ENCODE measurements around the gene COL17A1. TPM values are rescaled to one million over a fixed set of nuclear protein-coding genes. Genes with fewer than 3 reads are reported as not detected.

Gene COL17A1
- total RNA-seq, 2 experiments from 2014 or later = not detected

DNA sequence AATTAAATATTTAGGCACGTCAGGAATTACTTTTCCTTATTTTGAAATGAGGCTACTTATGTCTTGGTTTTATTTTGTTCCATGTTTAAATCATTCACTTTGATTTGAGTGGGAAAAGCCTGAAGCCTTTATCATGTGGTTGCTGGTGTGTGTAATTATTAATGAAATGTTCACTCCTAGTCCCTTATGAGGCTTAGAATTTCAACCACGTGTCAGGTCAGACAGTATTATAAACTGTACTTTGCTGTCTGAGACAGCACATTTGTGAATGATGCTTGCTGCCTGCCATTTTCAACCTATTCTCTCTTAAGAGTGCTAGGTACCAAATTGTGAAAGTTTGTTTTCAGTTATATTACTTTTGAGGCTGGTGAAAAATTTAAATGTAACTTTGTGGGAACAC is 58.9 kb downstream of the COL17A1 start:
- H3K27me3 Mint-ChIP-seq = no peaks in the 10 kb centered on the region
- no peaks in the 10 kb centered on the region for H3K9me3 Mint-ChIP-seq
- ChIA-PET POLR2A (no interaction called here), CTCF (interaction anchor here (1.7 kb wide), 1 partner anchor 139 kb away, joined by 8 read pairs; no protein-coding TSS in a partner anchor)
- H3K36me3 Mint-ChIP-seq = peaks cover 37% of the 10 kb centered on the region
- H3K4me1 Mint-ChIP-seq (ENCODE audit: low read depth) = peaks cover 14% of the 10 kb centered on the region
- H3K27ac Mint-ChIP-seq = no peak overlapping the region
- DNase-seq = no peak
- intact Hi-C loops (cut with micrococcal nuclease) = loop anchor here (5.0 kb wide), 1 partner anchor 139 kb away; no protein-coding TSS in a partner anchor
- H3K4me3 Mint-ChIP-seq = no peak overlapping the region

DNA sequence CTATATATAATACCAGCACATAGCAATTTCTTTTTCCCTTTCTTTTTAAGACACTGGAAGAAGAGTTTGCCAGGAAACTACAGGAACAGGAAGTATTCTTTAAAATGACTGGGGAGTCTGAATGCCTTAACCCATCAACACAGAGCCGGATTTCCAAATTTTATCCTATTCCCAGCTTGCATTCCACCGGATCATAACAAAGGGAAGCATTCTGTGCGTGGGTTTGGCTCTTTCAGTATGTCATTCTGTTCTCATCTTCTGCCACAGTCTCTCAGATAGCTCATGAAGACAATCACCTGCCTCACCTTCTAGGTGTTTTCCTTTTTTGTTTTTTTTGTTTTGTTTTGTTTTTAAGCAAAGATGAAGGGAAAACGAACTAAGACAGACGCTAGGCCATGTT is 60.2 kb downstream of the COL17A1 start:
- no peak for DNase-seq
- CTCF ChIA-PET = interaction anchor here (0.8 to 1.7 kb wide), 4 partner anchors 32 to 249 kb away, joined by 3 to 8 read pairs (median 4); no protein-coding TSS in a partner anchor
- no peak overlapping the region for H3K27ac Mint-ChIP-seq
- POLR2A ChIA-PET = no interaction called here
- peaks cover 21% of the 10 kb centered on the region for H3K4me1 Mint-ChIP-seq (ENCODE audit: low read depth)
- H3K9me3 Mint-ChIP-seq = no peaks in the 10 kb centered on the region
- H3K4me3 Mint-ChIP-seq = no peak overlapping the region
- H3K27me3 Mint-ChIP-seq = no peaks in the 10 kb centered on the region
- peaks cover 43% of the 10 kb centered on the region for H3K36me3 Mint-ChIP-seq
- intact Hi-C loops (cut with micrococcal nuclease) = loop anchor here (5.0 kb wide), 1 partner anchor 138 kb away; no protein-coding TSS in a partner anchor

DNA sequence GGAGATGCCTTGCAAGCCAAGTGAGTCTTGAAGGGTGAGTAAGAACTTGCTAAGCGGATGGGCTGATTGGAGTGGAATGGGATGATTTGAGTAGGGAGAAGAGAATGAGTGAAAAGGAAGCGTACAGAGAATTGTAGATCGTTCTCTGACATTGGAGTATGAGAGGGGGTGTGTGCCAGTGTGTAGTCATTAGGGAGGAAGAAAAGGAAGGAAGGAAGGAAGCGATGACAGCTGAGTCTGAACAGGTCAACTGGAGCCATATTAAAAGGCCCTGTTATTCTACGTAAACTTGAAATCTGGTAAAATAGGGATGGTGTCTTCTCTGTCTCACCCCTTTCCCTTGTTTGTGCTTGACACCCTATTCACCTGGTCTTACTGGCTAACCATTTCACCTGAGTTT is 63.7 kb downstream of the COL17A1 start:
- intact Hi-C loops (cut with micrococcal nuclease) = no loop called here
- DNase-seq = no peak

GRCh38 chr10:104021246-104021645 is 64.4 kb downstream of the COL17A1 start:
- Mint-ChIP-seq H3K27me3 (no peaks in the 10 kb centered on the region), H3K9me3 (no peaks in the 10 kb centered on the region), H3K4me3 (no peak overlapping the region), H3K36me3 (peaks cover 51% of the 10 kb centered on the region), H3K4me1 (ENCODE audit: low read depth) (peaks cover 31% of the 10 kb centered on the region), H3K27ac (no peak overlapping the region)
- CTCF ChIA-PET = interaction anchor here (2.3 kb wide), 1 partner anchor 253 kb away, joined by 5 read pairs; no protein-coding TSS in a partner anchor
- no peak for DNase-seq
- POLR2A ChIA-PET = no interaction called here
- intact Hi-C loops (cut with micrococcal nuclease) = no loop called here

More for the DNA sequence above, 63.7 kb downstream of the COL17A1 start:
- H3K4me1 Mint-ChIP-seq (ENCODE audit: low read depth) = peaks cover 29% of the 10 kb centered on the region
- ChIA-PET POLR2A (no interaction called here), CTCF (interaction anchor here (2.3 kb wide), 1 partner anchor 253 kb away, joined by 5 read pairs; no protein-coding TSS in a partner anchor)
- H3K27me3 Mint-ChIP-seq = no peaks in the 10 kb centered on the region
- H3K27ac Mint-ChIP-seq = no peak overlapping the region
- peaks cover 51% of the 10 kb centered on the region for H3K36me3 Mint-ChIP-seq
- H3K4me3 Mint-ChIP-seq = no peak overlapping the region
- no peaks in the 10 kb centered on the region for H3K9me3 Mint-ChIP-seq

DNA sequence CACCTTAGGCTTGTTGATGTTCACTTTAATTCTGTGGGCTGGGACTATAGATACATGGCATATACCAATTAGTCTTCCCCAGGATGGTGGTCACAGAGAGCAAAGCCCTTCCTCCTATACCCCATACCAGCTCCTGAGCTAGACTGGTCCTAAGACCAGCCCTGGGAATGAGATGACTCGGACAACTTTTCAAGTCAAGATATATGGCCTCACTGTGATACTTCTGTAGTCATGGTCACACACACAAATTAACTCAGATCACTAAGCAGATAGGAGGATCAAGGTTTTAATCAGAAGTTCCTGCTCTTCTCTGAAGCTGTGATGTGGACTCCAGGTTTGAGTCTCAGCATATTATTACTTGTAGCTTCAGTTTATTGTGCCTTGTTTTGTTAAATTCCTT is 65.7 kb downstream of the COL17A1 start:
- no peaks in the 10 kb centered on the region for H3K9me3 Mint-ChIP-seq
- H3K36me3 Mint-ChIP-seq = peaks cover 47% of the 10 kb centered on the region
- H3K27me3 Mint-ChIP-seq = no peaks in the 10 kb centered on the region
- DNase-seq = no peak
- POLR2A ChIA-PET = no interaction called here
- CTCF ChIA-PET = interaction anchor here (2.3 kb wide), 1 partner anchor 255 kb away, joined by 5 read pairs; no protein-coding TSS in a partner anchor
- intact Hi-C loops (cut with micrococcal nuclease) = no loop called here
- peaks cover 31% of the 10 kb centered on the region for H3K4me1 Mint-ChIP-seq (ENCODE audit: low read depth)
- H3K4me3 Mint-ChIP-seq = no peak overlapping the region
- H3K27ac Mint-ChIP-seq = no peak overlapping the region

GRCh38 chr10:104018471-104018870 is 67.2 kb downstream of the COL17A1 start:
- Mint-ChIP-seq H3K9me3 (no peaks in the 10 kb centered on the region), H3K27ac (no peak overlapping the region), H3K36me3 (peaks cover 39% of the 10 kb centered on the region), H3K27me3 (no peaks in the 10 kb centered on the region), H3K4me3 (no peak overlapping the region), H3K4me1 (ENCODE audit: low read depth) (peaks cover 31% of the 10 kb centered on the region)
- intact Hi-C loops (cut with micrococcal nuclease) = no loop called here
- ChIA-PET CTCF (interaction anchor here (0.7 to 1.9 kb wide), 6 partner anchors 10 to 131 kb away, joined by 3 to 5 read pairs (median 4); partner anchors contain the start of gene SFR1), POLR2A (no interaction called here)
- no peak for DNase-seq

- no peaks in the 10 kb centered on the region for H3K9me3 Mint-ChIP-seq
- no peaks in the 10 kb centered on the region for H3K27me3 Mint-ChIP-seq
- ChIA-PET POLR2A (no interaction called here), CTCF (interaction anchor here (1.1 to 1.9 kb wide), 3 partner anchors 8 to 129 kb away, joined by 3 to 5 read pairs (median 4); partner anchors contain the start of gene SFR1)
- H3K36me3 Mint-ChIP-seq = peaks cover 31% of the 10 kb centered on the region
- no peak overlapping the region for H3K27ac Mint-ChIP-seq
- intact Hi-C loops (cut with micrococcal nuclease) = no loop called here
- peaks cover 31% of the 10 kb centered on the region for H3K4me1 Mint-ChIP-seq (ENCODE audit: low read depth)
- no peak for DNase-seq
- H3K4me3 Mint-ChIP-seq = no peak overlapping the region
These were observed 69.0 kb downstream of the COL17A1 start for GRCh38 chr10:104016661-104017060.

DNA sequence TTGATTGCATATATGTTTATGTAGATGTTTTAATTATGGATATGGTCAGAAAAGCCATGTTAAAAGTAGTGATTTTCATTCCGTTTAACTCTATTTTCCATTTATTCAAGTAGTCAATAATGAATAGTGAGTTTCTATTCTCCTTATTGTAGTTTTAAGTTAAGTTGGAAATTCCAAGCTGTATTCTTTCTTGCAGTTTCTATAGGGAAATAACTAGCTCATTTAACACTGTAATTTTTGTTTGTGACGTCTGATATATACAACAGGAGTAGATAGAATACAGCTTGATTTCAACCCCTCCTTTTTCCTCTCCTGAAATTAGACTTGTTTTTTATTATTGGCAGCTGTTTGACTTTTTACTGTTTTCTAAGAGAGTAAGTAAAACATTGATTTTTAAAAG is 71.5 kb downstream of the COL17A1 start:
- no peak overlapping the region for H3K4me3 Mint-ChIP-seq
- DNase-seq = no peak

GRCh38 chr10:104013489-104013888 is 72.2 kb downstream of the COL17A1 start:
- Mint-ChIP-seq H3K9me3 (no peaks in the 10 kb centered on the region), H3K4me1 (ENCODE audit: low read depth) (peaks cover 14% of the 10 kb centered on the region), H3K4me3 (no peak overlapping the region), H3K27ac (no peak overlapping the region), H3K27me3 (no peaks in the 10 kb centered on the region), H3K36me3 (peaks cover 15% of the 10 kb centered on the region)
- DNase-seq = no peak
- intact Hi-C loops (cut with micrococcal nuclease) = no loop called here
- POLR2A ChIA-PET = no interaction called here
- CTCF ChIA-PET = interaction anchor here (0.6 to 3.0 kb wide), 3 partner anchors 16 to 125 kb away, joined by 3 to 10 read pairs (median 3); no protein-coding TSS in a partner anchor

More for the DNA sequence above, 71.5 kb downstream of the COL17A1 start:
- Mint-ChIP-seq H3K4me1 (ENCODE audit: low read depth) (peaks cover 14% of the 10 kb centered on the region), H3K27me3 (no peaks in the 10 kb centered on the region), H3K27ac (no peak overlapping the region), H3K36me3 (peaks cover 19% of the 10 kb centered on the region), H3K9me3 (no peaks in the 10 kb centered on the region)
- ChIA-PET CTCF (interaction anchor here (1.0 to 1.6 kb wide), 3 partner anchors 15 to 126 kb away, joined by 3 to 6 read pairs (median 4); no protein-coding TSS in a partner anchor), POLR2A (no interaction called here)
- intact Hi-C loops (cut with micrococcal nuclease) = no loop called here

- intact Hi-C loops (cut with micrococcal nuclease) = no loop called here
- CTCF ChIA-PET = interaction anchor here (0.6 to 3.0 kb wide), 3 partner anchors 124 to 291 kb away, joined by 3 to 10 read pairs (median 4); no protein-coding TSS in a partner anchor
- H3K36me3 Mint-ChIP-seq = peaks cover 12% of the 10 kb centered on the region
These were observed 73.8 kb downstream of the COL17A1 start for GRCh38 chr10:104011904-104012303.

DNA sequence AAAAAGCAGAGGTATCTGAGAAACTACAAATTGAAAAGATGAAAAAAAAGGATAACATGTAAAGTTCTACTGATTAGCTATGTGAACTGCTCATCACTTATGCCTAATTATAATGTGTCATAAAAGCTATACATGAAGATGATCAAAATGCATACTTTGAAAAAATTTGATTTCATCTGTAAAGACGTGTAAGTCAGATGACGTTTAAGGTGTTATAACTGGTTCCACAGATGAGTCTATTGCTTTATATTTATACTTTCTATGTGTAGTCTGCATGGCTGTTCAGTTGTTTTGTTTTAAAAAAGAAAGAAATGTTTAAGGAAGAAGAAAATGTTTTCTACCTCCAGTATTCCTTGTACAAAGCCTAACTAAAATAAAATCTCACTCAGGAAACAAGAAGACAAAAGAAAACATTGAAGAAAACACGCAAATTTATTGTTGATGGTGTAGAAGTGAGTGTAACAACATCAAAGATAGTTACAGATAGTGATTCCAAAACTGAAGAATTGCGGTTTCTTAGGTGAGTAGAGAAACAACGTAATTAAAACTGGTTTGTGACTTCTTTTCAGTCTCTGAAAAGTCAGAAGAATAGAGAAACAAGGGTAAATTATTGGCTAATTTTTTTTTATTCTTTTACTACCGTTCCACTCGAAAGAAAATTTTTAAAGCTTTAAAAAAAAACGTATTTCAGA is 80.4 kb downstream of the COL17A1 start:
- intact Hi-C loops (cut with micrococcal nuclease) = no loop called here
- Mint-ChIP-seq H3K27me3 (no peaks in the 10 kb centered on the region), H3K4me1 (ENCODE audit: low read depth) (peaks cover 23% of the 10 kb centered on the region), H3K36me3 (peaks cover 37% of the 10 kb centered on the region), H3K27ac (peak overlapping the region; percentile 77), H3K9me3 (no peaks in the 10 kb centered on the region), H3K4me3 (peak overlapping the region; percentile 30)
- ChIA-PET POLR2A (no interaction called here), CTCF (interaction anchor here (0.6 to 2.6 kb wide), 4 partner anchors 13 to 136 kb away, joined by 3 to 9 read pairs (median 4); no protein-coding TSS in a partner anchor)
- no peak for DNase-seq

More at GRCh38 chr10:104011904-104012303, 73.8 kb downstream of the COL17A1 start:
- POLR2A ChIA-PET = no interaction called here
- Mint-ChIP-seq H3K27me3 (no peaks in the 10 kb centered on the region), H3K4me3 (no peak overlapping the region), H3K27ac (no peak overlapping the region), H3K4me1 (ENCODE audit: low read depth) (peaks cover 5% of the 10 kb centered on the region), H3K9me3 (no peaks in the 10 kb centered on the region)
- no peak for DNase-seq

DNA sequence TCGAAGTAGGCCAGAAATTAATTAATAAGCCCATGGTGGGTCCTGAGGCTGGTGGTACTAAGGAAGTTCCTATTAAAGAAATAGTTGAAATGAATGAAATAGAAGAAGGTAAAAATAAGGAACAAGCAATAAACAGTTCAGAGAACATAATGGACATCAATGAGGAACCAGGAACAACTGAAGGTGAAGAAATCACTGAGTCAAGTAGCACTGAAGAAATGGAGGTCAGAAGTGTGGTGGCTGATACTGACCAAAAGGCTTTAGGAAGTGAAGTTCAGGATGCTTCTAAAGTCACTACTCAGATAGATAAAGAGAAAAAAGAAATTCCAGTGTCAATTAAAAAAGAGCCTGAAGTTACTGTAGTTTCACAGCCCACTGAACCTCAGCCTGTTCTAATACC is 82.8 kb downstream of the COL17A1 start:
- ChIA-PET CTCF (interaction anchor here (0.6 kb wide), 1 partner anchor 117 kb away, joined by 4 read pairs; no protein-coding TSS in a partner anchor), POLR2A (interaction anchor here (0.6 kb wide), 1 partner anchor 11 kb away, joined by 3 read pairs; no protein-coding TSS in a partner anchor)
- peaks cover 37% of the 10 kb centered on the region for H3K36me3 Mint-ChIP-seq
- H3K4me3 Mint-ChIP-seq = no peak overlapping the region
- H3K9me3 Mint-ChIP-seq = no peaks in the 10 kb centered on the region
- no peak for DNase-seq
- intact Hi-C loops (cut with micrococcal nuclease) = no loop called here
- H3K27ac Mint-ChIP-seq = no peak overlapping the region
- peaks cover 23% of the 10 kb centered on the region for H3K4me1 Mint-ChIP-seq (ENCODE audit: low read depth)
- no peaks in the 10 kb centered on the region for H3K27me3 Mint-ChIP-seq
